NCI-H82 treated with DMSO at 0.1 percent for 48 hours (cell line): ENCODE data around the gene C8G.

ENCODE experiments used
- DNase-seq: peaks from one replicate; lab custom pipeline; 2025; ENCODE audit not compliant: unreplicated experiment; lab: John Stamatoyannopoulos, UW

C8G gene

DNA sequence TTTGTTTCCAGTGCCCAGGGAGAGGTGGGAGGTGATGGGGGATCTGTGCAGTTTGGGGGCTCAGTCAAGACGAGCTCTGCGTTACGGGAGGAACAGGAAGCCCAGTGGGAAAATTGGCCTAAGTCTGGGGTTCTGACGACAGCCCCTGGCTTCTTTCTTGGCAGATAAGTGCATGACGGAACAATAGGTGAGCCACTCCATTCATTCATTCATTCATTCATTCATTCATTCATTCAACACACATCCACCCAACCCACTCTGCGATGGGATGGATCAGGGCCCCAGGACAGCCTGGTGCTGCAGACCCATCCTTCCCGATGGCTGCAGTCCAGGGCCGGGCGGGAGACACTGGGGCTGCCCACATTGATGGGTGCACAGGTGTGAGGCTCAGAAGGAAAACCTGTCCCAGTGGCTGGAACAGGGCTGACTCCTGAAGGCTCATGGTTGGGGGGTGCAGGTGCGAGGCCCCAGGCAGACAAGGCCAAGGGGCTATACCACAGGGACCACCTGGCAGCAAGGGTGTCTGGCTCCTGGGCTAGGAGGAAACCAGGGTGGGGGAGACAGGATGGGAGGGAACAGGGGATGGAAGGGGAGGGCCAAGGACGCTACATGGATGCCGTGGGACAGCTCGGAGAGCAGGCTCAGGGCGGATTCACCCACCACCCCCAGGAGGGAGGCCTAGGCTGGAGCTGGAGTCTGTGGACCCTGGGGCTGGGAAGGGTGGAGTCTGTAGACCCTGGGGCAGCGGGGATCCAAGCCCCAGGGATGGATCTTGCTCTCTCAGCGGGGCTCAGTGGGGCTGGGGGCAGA is 35.8 kb downstream of the C8G start:
- DNase-seq = no peak

DNA sequence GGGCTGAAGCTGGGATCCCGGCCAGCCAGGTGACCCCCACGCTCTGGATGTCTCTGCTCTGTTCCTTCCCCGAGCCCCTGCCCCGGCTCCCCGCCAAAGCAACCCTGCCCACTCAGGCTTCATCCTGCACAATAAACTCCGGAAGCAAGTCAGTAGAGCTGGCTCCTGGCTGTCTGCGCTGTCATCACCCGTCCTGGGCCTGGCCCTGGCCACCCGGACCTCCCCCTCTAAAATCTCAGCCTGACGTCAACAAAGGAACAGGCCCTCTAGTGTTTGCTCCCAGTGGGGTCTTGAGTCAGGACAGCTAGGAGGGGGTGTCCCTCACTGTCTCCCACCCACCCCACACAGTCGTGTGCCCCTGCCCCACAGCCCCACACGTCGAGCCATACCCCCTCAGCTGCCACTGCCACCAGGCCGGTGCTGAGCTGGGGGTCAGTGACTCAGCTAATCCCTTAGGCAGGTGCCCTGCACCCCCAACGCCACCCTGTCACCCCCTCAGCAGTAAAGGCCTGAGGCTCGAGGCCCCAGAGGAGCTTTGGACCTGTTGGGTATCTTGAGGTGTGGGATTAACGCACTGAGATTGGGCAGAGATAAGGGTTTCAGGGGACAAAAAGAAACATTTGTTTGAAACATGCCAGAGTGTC is 36.7 kb downstream of the C8G start:
- no peak for DNase-seq

DNA sequence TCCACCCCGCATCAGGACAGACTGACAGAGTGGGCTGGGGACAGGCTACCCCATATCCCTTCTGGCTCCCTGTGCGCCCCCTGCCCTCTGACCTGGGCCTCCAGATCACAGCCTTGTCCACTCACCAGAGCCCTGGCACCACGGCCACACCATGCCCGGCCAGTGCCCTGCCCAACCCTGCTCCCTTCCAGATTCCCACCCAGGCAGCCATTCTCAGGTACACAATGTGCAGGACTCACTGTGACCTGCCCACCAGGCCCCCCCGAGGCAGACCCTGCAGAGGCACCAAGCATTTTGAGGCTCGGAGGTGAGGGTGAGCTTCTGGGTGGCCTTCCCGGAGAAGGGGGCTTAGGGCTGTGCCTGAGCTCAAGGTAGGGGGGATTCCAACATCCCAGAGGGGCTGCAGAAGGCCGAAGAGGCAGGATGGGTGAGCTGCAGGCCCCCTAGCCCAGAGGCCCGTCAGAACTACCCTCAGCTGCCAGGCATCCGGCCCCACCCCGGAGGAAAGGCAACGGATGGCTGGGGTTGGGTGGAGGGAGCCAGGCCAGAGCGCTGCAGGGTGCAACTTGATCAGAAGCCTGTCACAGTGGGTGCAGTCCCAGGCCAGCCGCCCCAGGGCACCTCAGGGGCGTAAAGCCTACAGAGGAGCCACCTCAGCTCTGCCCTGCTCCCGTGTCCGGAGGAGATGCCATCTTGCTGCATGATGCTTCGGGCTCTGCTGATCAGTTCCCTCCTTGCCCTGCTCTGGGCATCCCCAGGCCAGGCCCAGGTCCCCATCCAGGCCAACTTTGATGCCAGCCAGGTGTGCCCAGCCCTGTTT is 37.4 kb downstream of the C8G start, which contains the start of gene LCNL1:
LCNL1 (plus strand) TSS at position 762 of the 820 bp plus-strand sequence. CDS start 594 bp downstream, outside the sequence.
- DNase-seq = no peak

DNA sequence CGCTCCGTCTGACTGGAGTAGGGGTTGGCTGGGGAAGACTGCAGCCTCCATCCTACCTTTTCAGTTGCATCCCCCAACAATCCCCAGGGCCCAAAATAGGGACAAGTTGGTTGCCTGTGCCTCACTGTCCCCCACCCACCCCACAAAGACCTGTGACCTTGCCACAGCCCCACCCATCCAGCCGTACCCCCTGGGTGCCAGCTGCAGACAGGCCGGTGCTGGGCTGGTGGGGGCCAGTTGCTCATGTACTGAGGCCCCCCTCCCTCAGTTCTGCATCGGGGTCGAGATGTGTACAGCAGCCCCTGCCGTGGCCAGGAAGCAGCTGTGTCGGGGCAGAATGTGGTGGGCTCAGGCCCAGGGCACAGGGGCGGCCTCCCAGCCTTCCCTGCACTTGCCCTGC is 38.1 kb downstream of the C8G start:
- DNase-seq = no peak

DNA sequence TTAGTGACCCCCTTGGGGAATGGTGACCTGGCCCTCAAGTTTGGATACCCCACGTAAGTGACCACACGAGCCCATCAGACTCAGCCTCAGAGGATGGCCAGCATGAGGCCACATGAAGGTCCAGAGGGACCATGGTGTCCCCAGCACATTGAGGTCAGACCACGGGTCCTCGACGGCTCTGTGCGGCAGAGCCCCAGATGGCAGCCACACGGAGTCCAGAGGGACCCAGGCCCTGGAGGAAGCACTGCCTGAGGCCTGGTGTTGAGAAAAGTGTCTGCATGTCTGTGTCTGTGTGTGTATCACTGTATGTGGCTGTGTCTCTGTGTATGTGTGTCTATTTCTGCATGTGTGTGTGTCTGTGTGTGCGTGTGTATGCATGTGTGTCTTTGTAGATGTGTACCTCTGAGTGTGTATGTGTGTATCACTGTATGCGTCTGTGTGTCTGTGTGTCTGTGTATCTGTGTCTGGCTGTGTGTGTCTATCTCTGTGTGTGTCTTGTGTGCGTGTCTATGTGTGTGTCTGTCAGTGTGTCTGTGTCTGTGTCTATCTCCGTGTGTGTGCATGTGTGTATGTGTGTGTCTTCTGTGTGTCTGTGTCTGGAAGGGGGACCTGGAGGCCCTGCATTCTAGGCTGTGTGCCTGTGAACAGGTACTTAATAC is 38.7 kb downstream of the C8G start:
- no peak for DNase-seq

DNA sequence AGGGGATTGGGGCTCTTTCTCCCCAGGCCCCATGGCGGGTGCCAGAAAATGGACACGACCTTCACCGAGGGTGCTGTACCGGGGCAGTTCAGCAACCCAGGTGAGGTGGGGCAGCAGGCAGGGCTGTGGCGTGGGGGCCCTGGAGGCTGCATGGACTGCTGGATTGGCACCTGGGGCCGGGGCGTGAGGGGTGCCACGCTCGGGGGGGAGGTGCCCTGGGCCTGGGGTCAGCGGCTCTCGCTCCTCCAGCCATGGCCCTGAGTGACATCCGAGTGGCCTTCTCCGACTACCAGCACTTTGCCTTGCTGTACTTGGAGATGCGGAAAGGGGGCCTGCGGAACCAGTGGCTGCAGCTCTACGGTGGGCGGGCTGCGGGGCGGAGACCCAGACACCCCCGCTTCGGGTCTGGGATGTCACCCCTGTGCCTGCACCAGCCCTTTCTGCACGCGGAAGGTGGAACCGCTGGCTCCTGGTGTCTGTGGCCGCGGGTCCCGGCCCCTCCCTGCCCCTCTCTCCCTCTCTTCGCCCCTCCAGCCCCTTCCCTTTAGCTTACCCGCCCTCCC is 39.5 kb downstream of the C8G start:
- DNase-seq = no peak

DNA sequence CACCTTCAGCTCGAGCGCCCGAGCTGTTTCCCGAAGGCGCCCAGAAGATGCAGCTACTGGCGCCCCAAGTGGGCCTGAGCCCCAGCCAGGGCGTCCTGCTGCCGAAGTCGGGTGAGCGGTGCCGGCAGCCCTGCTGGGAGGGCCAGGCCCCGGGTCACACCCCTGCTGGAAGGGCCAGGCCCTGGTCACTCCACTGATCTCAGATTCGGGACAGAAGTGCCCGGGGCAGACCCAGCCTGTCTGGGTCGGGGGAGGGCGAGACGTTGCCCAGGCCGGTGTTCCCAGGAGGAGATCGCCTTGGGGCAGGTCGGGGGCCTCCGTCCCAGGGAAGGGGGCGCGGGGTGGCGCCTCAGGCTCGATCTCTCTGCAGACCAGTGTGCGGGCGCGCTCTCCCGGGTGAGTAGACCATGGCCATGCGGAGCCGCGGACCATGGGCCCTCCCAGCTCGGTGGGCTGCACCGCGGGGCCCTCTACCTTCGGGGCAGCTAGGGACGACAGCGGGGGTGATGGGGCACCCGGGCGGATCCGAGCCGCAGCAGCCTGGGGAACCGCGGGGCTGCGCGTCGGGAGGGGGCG is 40.1 kb downstream of the C8G start:
- DNase-seq = no peak

DNA sequence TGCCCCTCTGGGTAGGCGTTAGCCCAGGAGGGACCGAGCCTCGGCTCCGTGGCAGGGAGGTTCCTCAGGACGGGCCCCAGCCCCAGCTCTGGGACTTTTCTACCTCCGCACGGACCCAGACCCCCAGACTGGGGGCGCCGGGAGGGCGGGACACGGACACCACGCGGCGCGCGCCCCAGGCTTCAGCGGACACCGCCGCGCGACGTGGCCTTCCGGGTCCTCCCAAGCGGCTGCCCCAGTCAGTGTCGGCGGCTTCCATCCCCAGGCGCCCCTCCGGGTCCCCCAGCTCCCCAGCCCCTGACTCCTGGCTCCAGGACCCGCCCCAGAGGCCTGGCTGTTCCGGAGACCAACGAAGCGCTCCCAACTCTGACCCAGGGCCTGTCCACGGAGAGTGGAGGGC is 40.8 kb downstream of the C8G start:
- DNase-seq = no peak

DNA sequence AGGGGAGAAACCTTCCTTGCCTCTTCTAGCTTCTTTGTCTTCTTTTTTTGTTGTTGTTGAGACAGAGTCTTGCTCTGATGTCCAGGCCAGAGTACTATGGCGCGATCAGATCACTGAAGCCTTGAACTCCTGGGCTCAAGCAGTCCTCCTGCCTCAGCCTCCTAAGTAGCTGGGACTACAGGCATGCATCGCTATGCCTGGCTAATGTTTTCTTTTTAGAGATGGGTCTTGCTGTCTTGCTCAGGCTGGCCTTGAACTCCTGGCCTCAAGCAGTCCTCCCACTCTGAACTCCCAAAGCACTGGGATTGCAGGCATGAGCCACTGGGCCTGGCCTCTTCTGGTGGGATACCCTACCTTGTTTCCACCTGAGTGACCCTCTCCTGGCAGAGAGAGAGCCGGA is 43.8 kb downstream of the C8G start:
- no peak for DNase-seq

DNA sequence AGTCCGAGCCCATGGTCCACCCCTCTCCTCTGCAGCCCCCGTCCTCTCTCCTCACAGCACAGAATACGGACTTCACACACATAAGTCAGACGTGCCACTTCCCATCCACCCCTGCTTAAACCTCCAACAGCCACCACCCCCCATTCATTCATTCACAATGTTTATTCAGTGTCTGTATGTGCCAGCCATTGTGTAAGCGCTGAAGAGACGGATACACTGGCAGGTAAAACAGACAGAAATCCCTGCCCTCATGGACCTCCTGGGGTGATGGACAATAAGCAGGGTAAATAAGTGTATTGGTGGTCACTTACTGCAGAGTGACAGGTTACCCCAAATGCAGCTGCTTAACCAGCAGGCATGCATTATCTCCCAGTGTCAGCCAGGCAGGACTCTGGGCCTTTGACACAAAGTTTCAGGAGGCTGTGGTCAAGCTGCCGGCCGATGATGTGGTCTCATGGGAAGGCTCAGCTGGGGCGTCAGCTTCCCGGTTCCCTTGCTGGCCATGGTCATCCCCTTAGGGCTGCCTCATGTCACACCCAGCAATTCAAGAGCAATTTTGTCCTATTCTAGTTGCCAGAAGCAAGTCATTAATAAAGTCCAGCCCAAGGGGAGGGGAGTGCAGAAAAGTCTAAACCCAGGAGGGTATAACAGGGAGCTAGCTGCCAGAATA is 45.3 kb downstream of the C8G start:
- DNase-seq = no peak

DNA sequence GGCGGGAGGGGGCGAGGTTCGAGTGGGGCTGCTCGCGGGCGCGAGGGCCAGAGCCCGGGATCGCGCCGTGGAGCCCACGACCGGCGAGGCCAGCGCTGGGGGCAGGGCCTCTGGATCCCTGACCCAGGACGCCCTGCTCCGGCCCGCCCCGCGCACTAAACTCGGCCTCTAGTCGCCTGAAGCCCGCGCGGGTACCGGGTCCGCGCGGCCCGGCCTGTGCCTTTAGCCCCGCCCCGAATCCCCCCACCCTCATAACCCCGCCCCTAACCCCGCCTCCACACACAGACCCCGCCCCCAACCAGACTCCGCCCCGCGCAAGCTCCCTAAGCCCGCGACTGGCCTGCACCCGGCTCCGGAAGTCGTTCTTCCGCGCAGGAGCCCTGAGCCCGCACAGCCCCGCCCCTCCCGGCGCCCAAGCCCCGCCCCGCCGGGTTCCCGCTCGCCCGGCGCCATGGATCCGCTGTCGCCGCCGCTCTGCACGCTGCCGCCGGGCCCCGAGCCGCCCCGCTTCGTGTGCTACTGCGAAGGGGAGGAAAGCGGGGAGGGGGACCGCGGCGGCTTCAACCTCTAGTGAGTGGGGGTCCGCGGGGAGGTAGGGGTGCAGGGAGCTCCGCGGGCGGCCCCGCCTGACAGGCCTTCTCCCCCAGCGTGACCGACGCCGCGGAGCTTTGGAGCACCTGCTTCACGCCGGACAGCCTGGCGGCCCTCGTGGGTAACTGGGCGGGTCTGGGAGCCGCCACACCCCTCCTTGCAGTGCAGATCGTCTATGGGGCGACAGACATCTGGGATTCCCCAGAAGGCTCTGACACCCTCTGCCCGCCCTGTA is 47.2 kb downstream of the C8G start, which contains the start of gene PAXX:
PAXX (plus strand) TSS at position 430 of the 826 bp plus-strand sequence; CDS start at position 452, 22 bp downstream.
- peak; percentile 62 for DNase-seq

DNA sequence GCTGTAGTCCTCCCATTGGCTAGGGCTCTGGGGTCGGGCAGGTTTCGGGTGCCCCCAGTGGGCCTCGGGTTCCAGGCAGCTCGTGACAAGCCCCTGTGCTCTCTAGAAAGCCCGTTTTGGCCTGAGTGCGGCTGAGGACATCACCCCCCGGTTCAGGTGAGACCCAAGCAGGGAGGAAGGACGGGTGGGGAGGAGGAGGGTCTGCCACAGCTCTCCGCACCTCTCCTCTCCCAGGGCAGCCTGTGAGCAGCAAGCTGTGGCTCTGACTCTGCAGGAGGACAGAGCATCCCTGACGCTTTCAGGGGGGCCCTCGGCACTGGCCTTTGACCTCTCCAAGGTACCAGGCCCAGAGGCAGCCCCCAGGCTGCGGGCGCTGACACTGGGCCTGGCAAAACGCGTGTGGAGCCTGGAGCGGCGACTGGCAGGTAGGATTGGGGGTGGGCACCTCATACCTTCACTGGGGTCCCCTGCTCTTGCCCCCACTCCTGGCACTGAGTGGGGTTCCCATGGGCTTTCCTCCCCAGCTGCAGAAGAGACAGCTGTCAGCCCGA is 47.9 kb downstream of the C8G start:
- DNase-seq = no peak

DNA sequence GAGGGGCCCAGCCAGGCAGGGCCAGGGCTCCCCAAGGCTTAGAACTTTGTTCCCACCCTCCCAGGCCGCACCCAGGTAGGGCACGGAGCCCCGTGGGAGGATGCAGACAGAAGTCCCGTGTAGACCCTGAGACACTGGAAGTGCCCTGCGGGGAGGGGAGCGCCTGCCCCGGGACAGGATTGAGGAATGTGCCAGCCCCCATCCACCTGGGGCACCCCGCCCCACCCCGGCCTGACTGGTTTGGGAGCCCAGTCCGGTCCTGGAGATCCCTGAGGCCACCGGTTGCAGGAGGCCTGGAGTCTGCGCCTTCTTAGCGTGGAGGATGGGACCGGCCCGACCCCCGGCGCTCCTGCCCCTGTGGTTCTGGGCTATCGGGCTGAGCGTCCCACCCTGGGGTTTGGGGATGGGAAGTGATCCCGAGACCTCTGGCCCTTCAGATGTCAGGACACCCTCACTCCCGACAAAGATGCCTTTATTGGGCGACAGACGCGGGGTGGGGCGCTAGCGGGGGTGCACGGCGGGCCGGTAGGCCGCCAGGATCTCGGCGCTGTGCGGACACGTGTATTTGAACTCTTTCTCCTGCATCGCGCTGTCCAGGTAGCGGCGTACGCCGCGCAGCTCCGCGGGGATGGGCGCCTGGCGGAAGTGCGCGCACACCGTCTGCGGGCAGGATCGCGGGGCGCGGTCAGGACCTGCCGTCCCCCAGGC is 49.3 kb downstream of the C8G start:
- no peak for DNase-seq

DNA sequence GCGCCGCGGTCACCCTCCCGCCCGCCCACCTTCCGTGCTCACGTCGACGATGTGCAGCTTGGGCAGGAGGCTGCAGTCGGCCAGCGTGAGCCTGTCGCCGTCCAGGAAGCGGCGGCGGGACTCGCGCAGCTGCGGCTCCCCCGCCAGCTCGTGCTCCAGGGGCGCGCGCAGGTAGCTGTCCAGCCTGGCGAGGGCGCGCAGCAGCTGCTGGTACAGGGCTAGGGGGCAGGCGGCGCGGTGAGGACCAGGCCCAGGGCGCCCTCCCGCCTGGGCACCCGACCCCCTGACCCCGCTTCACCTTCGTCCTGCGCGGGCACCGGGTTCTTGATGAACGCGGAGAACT is 49.8 kb downstream of the C8G start:
- no peak for DNase-seq

DNA sequence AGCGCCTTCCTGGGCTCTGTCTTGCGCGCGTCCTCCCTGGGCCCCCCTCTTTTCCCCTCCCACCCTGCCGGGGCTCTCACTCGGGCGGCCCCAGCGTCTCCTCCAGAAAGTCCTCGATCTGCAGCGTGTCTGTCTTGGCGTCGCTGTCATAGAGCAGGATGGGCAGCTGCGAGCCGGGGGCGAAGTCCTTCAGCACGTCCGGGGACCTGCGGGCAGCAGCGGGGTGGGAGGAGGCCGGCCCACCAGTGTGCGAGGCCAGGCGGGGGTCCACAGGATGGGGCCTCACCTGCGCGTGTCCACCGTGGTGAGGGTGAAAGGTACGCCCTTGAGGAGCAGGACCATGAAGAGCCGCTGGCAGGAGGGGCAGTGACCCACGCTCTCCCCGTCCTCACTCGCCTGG is 50.3 kb downstream of the C8G start:
- no peak for DNase-seq

DNA sequence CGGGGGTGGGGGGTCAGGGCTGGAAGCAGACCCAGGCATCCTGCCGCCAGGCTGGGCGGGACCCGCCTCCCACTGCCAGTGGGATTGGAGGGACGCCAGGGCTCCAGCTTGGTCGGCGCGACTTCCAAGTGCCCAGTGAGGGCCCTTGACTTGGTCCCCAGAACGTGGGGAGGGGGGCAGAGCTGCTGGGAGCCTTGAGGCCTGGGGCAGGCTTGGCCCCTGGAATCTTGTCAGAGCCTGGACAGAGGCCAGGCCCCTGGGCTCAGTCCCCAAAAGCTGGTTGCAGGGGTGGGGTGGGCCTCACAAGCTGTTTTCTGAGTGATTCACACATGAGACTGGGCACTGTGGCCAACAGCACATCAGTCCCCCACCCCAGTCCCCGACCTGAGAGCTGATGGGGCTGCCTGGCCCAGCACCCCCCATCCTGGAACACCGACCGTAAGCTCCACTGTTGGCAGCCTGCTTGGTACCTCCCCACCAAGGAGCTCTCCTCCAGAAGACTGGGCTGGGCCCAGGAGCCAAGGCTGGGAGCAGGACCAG is 50.8 kb downstream of the C8G start:
- no peak for DNase-seq
